ENCODE measurements around the gene ATXN7. TPM values are rescaled to one million over a fixed set of nuclear protein-coding genes. Genes with fewer than 3 reads are reported as not detected.

The ATXN7 gene
- total RNA-seq, 1 donor from 2014 or later = 22.1 TPM

- DNase-seq = peak; percentile 21
- TF ChIP-seq CTCF (IDR thresholded peaks at IDR 0.05; ENCODE audit: partially characterized antibody, unreplicated experiment) = no peak
- Mint-ChIP-seq H3K4me3 (ENCODE audit: unreplicated experiment) (no peak overlapping the region), H3K9me3 (ENCODE audit: unreplicated experiment) (no peaks in the 10 kb centered on the region), H3K27ac (ENCODE audit: unreplicated experiment) (no peak overlapping the region), H3K36me3 (ENCODE audit: unreplicated experiment) (no peaks in the 10 kb centered on the region), H3K27me3 (ENCODE audit: unreplicated experiment) (no peaks in the 10 kb centered on the region), H3K4me1 (ENCODE audit: low read depth, unreplicated experiment) (peaks cover 15% of the 10 kb centered on the region)
These were observed 104.3 kb downstream of the ATXN7 start for GRCh38 chr3:63967675-63968611.

GRCh38 chr3:63968612-63969350 is 105.1 kb downstream of the ATXN7 start:
- DNase-seq = no peak
- Mint-ChIP-seq H3K36me3 (ENCODE audit: unreplicated experiment) (no peaks in the 10 kb centered on the region), H3K27ac (ENCODE audit: unreplicated experiment) (no peak overlapping the region), H3K4me1 (ENCODE audit: low read depth, unreplicated experiment) (peaks cover 15% of the 10 kb centered on the region), H3K4me3 (ENCODE audit: unreplicated experiment) (no peak overlapping the region), H3K27me3 (ENCODE audit: unreplicated experiment) (no peaks in the 10 kb centered on the region), H3K9me3 (ENCODE audit: unreplicated experiment) (no peaks in the 10 kb centered on the region)
- TF ChIP-seq CTCF (IDR thresholded peaks at IDR 0.05; ENCODE audit: partially characterized antibody, unreplicated experiment) = no peak

- Mint-ChIP-seq H3K27ac (ENCODE audit: unreplicated experiment) (no peak overlapping the region), H3K36me3 (ENCODE audit: unreplicated experiment) (no peaks in the 10 kb centered on the region), H3K27me3 (ENCODE audit: unreplicated experiment) (no peaks in the 10 kb centered on the region), H3K4me1 (ENCODE audit: low read depth, unreplicated experiment) (peaks cover 15% of the 10 kb centered on the region), H3K4me3 (ENCODE audit: unreplicated experiment) (no peak overlapping the region), H3K9me3 (ENCODE audit: unreplicated experiment) (no peaks in the 10 kb centered on the region)
- TF ChIP-seq CTCF (IDR thresholded peaks at IDR 0.05; ENCODE audit: partially characterized antibody, unreplicated experiment) = no peak
- no peak for DNase-seq
These were observed 106.2 kb downstream of the ATXN7 start for GRCh38 chr3:63969876-63970275.

- no peaks in the 10 kb centered on the region for H3K36me3 Mint-ChIP-seq (ENCODE audit: unreplicated experiment)
- no peak for DNase-seq
- H3K4me3 Mint-ChIP-seq (ENCODE audit: unreplicated experiment) = no peak overlapping the region
- H3K27me3 Mint-ChIP-seq (ENCODE audit: unreplicated experiment) = no peaks in the 10 kb centered on the region
- no peaks in the 10 kb centered on the region for H3K9me3 Mint-ChIP-seq (ENCODE audit: unreplicated experiment)
- no peak for TF ChIP-seq CTCF (IDR thresholded peaks at IDR 0.05; ENCODE audit: partially characterized antibody, unreplicated experiment)
- no peak overlapping the region for H3K27ac Mint-ChIP-seq (ENCODE audit: unreplicated experiment)
- peaks cover 15% of the 10 kb centered on the region for H3K4me1 Mint-ChIP-seq (ENCODE audit: low read depth, unreplicated experiment)
These were observed 107.2 kb downstream of the ATXN7 start for GRCh38 chr3:63970631-63971475.
